Fibroblast of mammary gland (primary cell): ENCODE results near the gene PSD4.

Experiments
- DNase-seq: peaks from one replicate; pipeline ENCODE4 v3.0.0-alpha.2; 2010; ENCODE audit warnings: low read depth
- H3K4me3 ChIP-seq: 2 replicates; pipeline ENCODE4 v1.5.1; 2011; ENCODE audit warnings: low read depth, mild to moderate bottlenecking, low read length, moderate library complexity; ENCODE audit not compliant: control insufficient read depth
- CTCF ChIP-seq: conservative IDR thresholded peaks from 2 replicates; pipeline ENCODE4 v1.5.1; 2011; ENCODE audit warnings: low read depth, low read length, inconsistent platforms; ENCODE audit not compliant: control insufficient read depth, insufficient read depth

The PSD4 gene

GRCh38 chr2:113129519-113130078 is 44.2 kb upstream of the PSD4 start:
- TF ChIP-seq CTCF, result no peak
- H3K4me3 ChIP-seq, result no peak overlapping the region
- DNase-seq, result no peak

DNA sequence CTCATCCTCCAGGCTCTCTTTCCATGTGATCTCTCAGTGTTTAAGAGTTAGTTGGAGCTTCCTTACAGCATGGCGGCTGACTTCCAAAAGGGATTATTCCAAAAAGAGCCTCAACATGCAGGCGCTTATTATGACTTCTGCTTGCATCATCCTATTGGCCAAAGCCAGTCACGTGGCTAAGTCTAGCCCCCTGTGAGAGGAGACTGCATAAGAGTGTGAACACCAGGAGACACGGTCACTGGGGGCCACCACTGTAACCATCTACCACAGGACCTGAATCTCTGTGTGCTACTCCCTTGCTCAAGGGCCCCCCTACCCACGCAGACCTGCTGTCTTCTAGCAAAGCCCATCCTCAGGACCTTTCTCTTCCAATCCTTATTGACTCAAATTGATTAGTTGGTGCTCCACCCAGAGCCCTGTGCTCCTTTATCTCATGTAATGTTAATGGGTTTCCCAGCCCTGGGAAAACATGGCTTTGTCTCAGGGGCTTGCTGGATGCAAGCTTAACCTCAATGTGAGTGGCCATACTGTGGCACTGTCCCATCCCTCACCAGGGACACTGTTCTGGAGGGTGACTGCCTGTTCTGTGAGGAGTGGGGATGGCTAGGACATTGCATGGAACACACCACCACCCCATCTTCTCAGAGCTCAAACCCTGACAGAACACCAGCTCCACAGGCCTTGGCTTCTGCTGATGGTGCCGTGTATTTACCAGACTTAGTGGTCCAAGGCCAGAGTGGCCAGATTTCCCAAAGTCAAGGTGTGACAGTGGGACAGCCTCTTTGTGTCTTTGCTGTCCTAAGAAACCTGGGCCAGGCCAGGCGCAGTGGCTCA is 42.2 kb upstream of the PSD4 start:
- no peak for TF ChIP-seq CTCF
- no peak overlapping the region for H3K4me3 ChIP-seq
- no peak for DNase-seq

GRCh38 chr2:113132414-113133021 is 41.3 kb upstream of the PSD4 start:
- DNase-seq, result no peak
- H3K4me3 ChIP-seq, result no peak overlapping the region
- TF ChIP-seq CTCF, result no peak

DNA sequence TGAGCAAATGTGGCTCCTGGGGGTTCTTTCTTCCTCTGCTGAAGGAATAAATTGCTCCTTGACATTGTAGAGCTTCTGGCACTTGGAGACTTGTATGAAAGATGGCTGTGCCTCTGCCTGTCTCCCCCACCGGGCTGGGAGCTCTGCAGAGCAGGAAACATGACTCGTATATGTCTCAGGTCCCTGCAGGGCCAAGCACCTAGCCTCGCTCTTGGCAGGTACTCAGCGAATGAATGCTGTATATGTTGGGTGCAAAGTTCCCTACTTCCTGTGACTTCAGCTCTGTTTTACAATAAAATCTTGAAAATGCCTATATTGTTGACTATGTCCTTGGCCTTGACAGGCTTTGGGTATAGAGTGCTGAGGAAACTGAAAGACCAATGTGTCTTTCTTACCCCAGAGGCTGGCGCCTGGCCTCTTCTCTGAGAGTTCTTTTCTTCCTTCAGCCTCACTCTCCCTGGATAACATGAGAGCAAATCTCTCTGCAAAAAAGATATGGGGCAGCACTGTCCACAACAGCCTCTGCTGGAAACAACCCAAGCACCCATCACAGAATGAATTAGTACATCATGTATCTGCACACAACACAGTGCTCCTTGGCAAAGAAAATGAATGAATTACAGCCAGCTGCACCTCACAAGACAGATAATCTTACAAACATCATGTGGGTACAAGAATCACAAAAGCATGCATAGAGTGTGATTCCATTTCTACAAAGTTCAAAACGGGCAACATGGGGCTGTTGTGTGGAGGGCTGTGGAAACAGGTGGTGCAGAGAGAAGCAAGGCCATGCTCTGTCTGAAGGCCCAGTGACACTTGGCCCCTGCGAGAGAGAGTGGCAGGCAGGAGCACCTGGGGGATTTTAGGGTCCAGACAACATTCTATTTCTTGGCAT is 39.8 kb upstream of the PSD4 start:
- no peak overlapping the region for H3K4me3 ChIP-seq
- DNase-seq, result no peak
- no peak for TF ChIP-seq CTCF

DNA sequence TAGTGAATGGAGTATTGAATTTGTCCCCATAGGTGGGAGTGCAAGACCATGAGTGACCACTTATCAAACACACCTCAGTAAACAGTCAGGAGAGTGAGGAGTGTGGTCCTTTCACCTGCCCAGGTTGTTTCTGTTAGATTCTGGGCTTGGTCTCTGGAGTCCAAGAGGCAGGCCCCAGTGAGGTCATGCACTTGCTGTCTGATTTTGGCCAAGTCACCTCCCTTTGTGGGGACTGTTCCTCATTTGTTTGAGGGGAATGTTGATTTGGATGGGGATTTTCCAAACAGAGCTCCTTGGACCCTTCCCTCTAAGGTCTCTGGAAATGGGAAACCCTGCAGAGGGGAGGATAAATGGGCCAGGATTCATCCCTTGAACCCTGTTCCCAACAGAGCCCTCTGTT is 39.1 kb upstream of the PSD4 start:
- DNase-seq, result no peak
- H3K4me3 ChIP-seq, result no peak overlapping the region
- TF ChIP-seq CTCF, result no peak

GRCh38 chr2:113135317-113135716 is 38.5 kb upstream of the PSD4 start:
- H3K4me3 ChIP-seq, result no peak overlapping the region

More at GRCh38 chr2:113135317-113135716, 38.5 kb upstream of the PSD4 start:
- no peak for DNase-seq
- TF ChIP-seq CTCF, result no peak
